ENCODE results near the gene UTP4. TPM values are rescaled to one million over a fixed set of nuclear protein-coding genes. Genes with fewer than 3 reads are reported as not detected.
A peak's percentile ranks its signal among the peaks of the same experiment; 100 is the strongest.
"Not testable (repeated sequence)": the region's sequence is repeated elsewhere in the genome, so short reads cannot be mapped to it uniquely, and the experiment has no call there.

Gene UTP4
- total RNA-seq, 4 donors from 2014 or later = 32.9 to 85.7 (median 35.9) TPM

DNA sequence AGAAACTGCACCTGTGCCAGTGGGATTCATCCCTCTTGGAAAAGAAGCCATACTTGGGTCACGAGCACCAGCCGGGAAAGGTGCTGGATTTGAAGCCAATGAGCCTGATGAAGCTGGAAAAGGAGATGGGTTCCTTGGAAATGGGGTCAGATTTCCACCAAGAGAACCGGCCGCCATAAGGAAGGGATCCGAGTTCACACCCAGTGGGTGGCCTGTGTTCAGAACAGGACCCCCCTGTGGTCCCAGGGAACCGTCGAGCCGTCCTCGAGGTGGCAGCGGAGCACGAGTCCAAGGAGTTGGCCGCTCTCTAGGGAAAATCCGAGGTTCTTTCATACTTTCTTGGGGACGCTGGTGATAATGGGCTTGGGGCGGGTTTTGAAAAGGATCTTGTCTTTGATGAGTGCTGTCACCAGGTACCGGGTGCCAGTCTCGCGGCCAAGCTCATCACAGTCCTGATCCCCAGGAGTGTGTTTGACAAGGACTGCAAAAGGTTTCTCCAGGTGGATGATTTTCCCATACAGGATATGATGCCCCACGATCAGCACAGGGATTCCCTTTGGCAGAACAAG, 12.3 kb upstream of the UTP4 start:
- TF ChIP-seq, protein P1, sequence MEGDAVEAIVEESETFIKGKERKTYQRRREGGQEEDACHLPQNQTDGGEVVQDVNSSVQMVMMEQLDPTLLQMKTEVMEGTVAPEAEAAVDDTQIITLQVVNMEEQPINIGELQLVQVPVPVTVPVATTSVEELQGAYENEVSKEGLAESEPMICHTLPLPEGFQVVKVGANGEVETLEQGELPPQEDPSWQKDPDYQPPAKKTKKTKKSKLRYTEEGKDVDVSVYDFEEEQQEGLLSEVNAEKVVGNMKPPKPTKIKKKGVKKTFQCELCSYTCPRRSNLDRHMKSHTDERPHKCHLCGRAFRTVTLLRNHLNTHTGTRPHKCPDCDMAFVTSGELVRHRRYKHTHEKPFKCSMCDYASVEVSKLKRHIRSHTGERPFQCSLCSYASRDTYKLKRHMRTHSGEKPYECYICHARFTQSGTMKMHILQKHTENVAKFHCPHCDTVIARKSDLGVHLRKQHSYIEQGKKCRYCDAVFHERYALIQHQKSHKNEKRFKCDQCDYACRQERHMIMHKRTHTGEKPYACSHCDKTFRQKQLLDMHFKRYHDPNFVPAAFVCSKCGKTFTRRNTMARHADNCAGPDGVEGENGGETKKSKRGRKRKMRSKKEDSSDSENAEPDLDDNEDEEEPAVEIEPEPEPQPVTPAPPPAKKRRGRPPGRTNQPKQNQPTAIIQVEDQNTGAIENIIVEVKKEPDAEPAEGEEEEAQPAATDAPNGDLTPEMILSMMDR (IDR thresholded peaks at IDR 0.05) = no peak
- DNase-seq (ENCODE audit: low spot score) = no peak
- ATAC-seq (ENCODE audit: low FRiP score) = no peak

DNA sequence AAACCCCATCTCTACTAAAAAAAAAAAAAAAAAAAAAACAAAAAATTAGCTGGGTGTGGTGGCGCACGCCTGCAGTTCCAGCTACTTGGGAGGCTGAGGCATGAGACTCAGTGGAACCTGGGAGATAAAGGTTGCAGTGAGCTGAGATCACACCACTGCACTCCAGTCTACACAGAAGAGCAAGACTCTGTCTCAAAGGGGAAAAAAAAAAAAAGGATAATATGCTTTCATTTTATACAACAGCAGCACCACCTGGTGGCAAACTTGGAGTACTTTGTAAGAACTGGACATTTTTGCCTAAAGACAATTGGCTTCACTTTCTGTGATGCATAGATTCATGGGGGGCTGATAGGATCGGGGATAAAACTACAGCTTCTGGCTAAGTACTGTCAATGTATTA, 8.5 kb upstream of the UTP4 start:
- TF ChIP-seq, protein P1 (IDR thresholded peaks at IDR 0.05) = peak in 1 of 3 donors; percentile 48
- ATAC-seq (ENCODE audit: low FRiP score) = peak; percentile 38
- DNase-seq (ENCODE audit: low spot score) = no peak

DNA sequence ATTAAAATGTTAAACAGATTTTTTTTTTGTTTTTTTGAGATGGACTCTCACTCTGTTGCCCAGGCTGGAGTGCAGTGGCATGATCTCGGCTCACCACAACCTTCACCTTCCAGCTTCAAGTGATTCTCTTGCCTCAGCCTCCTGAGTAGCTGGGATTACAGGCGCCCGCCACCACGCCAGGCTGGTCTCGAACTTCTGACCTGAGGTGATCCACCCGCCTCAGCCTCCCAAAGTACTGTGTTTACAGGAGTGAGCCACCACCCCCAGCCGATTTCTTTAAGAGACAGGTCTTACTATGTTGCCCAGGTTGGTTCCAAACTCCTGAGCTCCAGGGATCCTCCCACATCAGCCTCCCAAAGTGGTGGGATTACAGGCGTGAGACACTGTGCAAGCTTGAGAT, 8.0 kb upstream of the UTP4 start:
- not testable (repeated sequence) for ATAC-seq (ENCODE audit: low FRiP score); DNase-seq (ENCODE audit: low spot score)

DNA sequence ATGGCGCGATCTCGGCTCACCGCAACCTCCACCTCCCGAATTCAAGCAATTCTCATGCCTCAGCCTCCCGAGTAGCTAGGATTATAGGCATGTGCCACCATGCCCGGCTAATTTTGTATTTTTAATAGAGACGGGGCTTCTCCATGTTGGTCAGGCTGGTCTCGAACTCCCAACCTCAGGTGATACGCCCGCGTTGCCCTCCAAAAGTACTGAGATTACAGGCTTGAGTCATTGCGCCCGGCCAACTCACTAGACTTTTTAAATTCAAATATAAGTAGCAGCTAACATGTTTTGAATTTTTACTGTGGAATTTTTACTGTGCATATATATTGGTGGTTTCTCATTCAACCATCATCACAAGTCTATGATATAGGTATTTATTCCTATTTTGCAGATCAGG, 7.5 kb upstream of the UTP4 start:
- DNase-seq (ENCODE audit: low spot score); ATAC-seq (ENCODE audit: low FRiP score): not testable (repeated sequence)

DNA sequence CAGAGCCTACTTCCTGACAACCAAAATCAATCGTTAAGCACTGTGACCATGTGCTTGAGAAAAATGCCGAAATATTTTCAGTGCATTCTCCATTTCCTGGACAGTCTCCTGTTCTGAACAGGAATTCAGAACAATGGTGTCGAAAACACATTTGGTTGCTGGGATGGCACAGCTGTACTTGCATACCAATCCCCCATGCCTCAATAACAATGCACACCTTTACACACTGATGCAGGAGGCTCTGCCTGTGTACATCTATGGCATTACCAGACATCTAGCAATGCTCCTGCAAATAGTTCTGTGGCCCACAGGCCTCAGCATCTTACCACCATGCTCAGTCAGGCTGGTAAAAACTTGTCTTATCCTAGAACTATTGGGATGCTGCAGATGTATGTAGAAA, 6.2 kb upstream of the UTP4 start:
- ATAC-seq (ENCODE audit: low FRiP score) (no peak), DNase-seq (ENCODE audit: low spot score) (no peak)
- TF ChIP-seq, protein P1 (IDR thresholded peaks at IDR 0.05) = no peak

DNA sequence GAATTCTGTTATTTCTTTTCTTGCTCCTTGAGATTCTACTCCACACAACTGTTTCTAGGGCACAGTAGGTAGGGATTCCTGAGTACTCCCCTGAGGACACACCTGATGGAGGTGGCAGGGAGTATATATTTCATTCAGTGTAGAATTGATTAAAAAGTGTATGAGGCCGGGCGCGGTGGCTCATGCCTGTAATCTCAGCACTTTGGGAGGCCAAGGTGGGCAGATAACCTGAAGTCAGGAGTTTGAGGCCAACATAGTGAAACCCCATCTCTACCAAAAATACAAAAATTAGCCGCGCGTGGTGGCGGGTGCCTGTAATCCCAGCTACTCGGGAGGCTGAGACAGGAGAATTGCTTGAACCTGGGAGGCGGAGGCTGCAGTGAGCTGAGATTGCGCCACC, 5.6 kb upstream of the UTP4 start:
- DNase-seq (ENCODE audit: low spot score); ATAC-seq (ENCODE audit: low FRiP score): not testable (repeated sequence)

DNA sequence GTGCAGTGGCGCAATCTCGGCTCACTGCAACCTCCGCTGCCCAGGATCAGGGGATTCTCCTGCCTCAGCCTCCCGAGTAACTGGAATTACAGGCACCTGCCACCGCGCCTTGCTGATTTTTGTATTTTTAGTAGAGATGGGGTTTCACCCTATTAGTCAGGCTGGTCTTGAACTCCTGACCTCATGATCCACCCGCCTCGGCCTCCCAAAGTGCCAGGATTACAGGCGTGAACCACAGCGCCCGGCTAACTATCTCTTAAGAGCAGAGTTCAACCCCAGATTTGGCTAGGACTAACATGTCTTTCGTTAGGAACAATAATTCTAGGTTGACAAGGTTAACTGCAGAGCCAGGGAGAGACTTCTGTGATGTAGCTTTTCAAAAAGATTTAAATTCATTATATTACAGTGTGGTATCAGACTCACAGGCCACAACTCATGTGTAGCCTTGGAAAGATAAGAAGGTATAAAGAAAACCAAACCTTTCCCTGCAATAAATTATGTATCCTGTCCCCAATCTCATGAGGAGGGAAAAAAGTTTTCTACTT, 4.4 kb upstream of the UTP4 start:
- ATAC-seq (ENCODE audit: low FRiP score) = no peak
- no peak for DNase-seq (ENCODE audit: low spot score)
- TF ChIP-seq, protein P1 (IDR thresholded peaks at IDR 0.05) = no peak

DNA sequence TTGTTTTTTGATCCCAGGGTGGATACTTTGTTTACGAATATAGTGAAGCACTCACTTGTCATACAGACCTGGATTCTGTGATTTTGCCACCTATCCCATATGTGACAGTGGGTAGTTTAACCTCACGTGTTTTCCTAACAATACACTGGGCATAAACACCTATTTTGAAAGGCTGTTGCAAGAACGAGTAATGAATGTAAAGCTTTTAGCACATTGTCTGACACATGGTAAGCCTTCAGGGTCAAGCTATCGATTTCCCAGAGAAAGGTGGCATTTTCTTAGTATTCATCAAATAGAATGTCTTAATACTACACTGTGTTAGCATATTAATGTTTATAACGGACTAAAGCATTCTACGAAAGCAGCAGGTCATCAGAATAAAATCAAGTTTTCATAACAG, 2.0 kb upstream of the UTP4 start:
- TF ChIP-seq, protein P1 (IDR thresholded peaks at IDR 0.05) = no peak
- ATAC-seq (ENCODE audit: low FRiP score) (no peak), DNase-seq (ENCODE audit: low spot score) (no peak)

Measured in omental fat pad (tissue), 4 donors.